IMR-90 (cell line): Measurements from ENCODE around the gene DHX15.

Source experiments
- BHLHE40 ChIP-seq: fragments of 150-350 bp; IDR thresholded peaks from 2 replicates; pipeline ENCODE4 v1.6.1; 2016; ENCODE audit warnings: mild to moderate bottlenecking, low read depth, low read length
- CEBPB ChIP-seq: IDR thresholded peaks from 2 replicates; pipeline ENCODE4 v1.6.1; 2012; ENCODE audit warnings: low read depth, low read length, improper control_type of control experiment
- CHD1 ChIP-seq: IDR thresholded peaks from 2 replicates; pipeline ENCODE4 v1.6.1; 2012; ENCODE audit warnings: low read depth, low read length, improper control_type of control experiment
- CTCF ChIP-seq: conservative IDR thresholded peaks from 2 replicates; pipeline ENCODE4 v1.5.1; 2012; ENCODE audit warnings: mild to moderate bottlenecking, low read depth, low read length, improper control_type of control experiment
- ELK1 ChIP-seq: fragments of 150-350 bp; IDR thresholded peaks from 2 replicates; pipeline ENCODE4 v1.6.1; 2016; ENCODE audit warnings: low read depth, mild to moderate bottlenecking, low read length, moderate library complexity, borderline replicate concordance
- FOS ChIP-seq: fragments of 150-350 bp; IDR thresholded peaks from 2 replicates; pipeline ENCODE4 v1.6.1; 2016; ENCODE audit warnings: low read depth, low read length
- MAFK ChIP-seq: IDR thresholded peaks from 2 replicates; pipeline ENCODE4 v1.6.1; 2012; ENCODE audit warnings: low read depth, low read length, improper control_type of control experiment
- MAZ ChIP-seq: IDR thresholded peaks from 2 replicates; pipeline ENCODE4 v1.6.1; 2012; ENCODE audit warnings: low read depth, mild to moderate bottlenecking, low read length, improper control_type of control experiment, moderate library complexity, borderline replicate concordance
- MXI1 ChIP-seq: IDR thresholded peaks from 2 replicates; pipeline ENCODE4 v1.6.1; 2012; ENCODE audit warnings: low read depth, mild to moderate bottlenecking, low read length, moderate library complexity, borderline replicate concordance
- NFE2L2 ChIP-seq: fragments of 150-350 bp; IDR thresholded peaks from 2 replicates; pipeline ENCODE4 v1.6.1; 2016; ENCODE audit warnings: low read depth, mild to moderate bottlenecking, low read length
- POLR2A ChIP-seq: IDR thresholded peaks from 2 replicates; pipeline ENCODE4 v1.6.1; 2012; ENCODE audit warnings: mild to moderate bottlenecking, low read depth, low read length
- RAD21 ChIP-seq: IDR thresholded peaks from 2 replicates; pipeline ENCODE4 v1.6.1; 2012; ENCODE audit warnings: low read length, improper control_type of control experiment
- RFX5 ChIP-seq: IDR thresholded peaks from 2 replicates; pipeline ENCODE4 v1.8.0; 2012; ENCODE audit warnings: low read depth, mild to moderate bottlenecking, low read length, moderate library complexity
- USF2 ChIP-seq: fragments of 150-350 bp; IDR thresholded peaks from 2 replicates; pipeline ENCODE4 v1.6.1; 2017; ENCODE audit warnings: mild to moderate bottlenecking, antibody characterized with exemption, low read length, low read depth

- TF ChIP-seq CEBPB (no peak), RAD21 (no peak), POLR2A (no peak), CTCF (no peak), ELK1 (no peak), CHD1 (no peak), FOS (no peak), MXI1 (no peak), USF2 (no peak), MAZ (no peak), MAFK (no peak), BHLHE40 (no peak), NFE2L2 (no peak), RFX5 (no peak)
Measured at GRCh38 chr4:24513718-24514117, 70.6 kb downstream of the DHX15 start.
